GM18526 (cell line): ENCODE data around the gene TMEM209.

Experiments
- POLR2A ChIP-seq: IDR thresholded peaks from 3 replicates; pipeline ENCODE4 v1.6.1; 2011; ENCODE audit not compliant: insufficient read length; ENCODE audit errors: extremely low read depth

TMEM209 gene

DNA sequence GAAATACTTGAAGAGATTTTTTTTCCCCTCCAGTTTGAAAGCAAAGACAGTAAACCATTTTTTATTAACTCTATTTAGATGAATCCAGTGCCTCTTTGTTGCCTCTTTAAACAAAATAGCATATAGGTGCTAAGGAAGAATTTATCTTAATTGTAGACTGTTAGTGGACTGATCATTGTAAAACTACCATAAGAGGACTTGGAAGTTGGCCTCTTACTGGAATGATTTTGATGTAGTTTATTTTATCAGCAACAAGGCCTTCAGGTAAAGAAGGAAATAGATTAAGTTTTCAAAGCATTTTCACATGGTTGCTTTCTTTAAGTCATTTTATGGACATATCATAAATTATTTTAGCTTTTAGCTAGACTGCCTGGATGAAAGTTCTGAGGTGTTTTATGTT is 81.7 kb downstream of the TMEM209 start:
- TF ChIP-seq POLR2A, result no peak

DNA sequence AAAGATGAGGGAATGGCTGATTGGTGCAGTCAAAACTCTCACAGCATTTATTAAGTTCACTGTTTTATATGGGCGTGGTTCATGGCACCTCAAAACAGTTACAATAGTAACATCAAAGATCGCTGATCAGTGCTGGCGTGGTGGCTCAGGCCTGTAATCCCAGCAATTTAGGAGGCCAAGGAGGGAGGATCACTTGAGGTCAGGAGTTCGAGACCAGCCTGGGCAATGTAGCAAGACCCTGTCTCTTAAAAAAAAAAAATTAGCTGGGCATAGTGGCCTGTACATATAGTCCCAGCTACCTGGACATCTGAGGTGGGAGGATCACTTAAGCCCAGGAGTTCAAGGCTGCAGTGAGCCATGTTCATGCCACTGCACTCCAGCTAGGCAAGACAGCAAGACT is 86.4 kb downstream of the TMEM209 start:
- no peak for TF ChIP-seq POLR2A

DNA sequence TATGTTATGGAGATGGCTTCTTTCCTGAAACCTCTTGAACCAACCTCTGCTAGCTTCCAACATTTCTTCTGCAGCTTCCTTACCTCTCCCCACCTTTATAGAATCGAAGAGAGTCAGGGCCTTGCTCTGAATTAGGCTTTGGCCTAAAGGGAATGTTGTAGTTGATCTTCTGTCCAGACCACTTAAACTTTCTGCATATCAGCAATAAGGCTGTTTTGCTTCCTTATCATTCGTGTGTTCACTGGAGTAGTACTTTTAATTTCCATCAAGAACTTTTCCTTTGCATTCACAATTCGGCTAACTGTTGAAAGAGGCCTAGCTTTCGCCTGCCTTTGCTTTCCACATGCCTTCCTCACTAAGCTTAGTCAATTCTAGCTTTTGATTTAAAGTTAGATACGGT is 86.9 kb downstream of the TMEM209 start:
- no peak for TF ChIP-seq POLR2A

DNA sequence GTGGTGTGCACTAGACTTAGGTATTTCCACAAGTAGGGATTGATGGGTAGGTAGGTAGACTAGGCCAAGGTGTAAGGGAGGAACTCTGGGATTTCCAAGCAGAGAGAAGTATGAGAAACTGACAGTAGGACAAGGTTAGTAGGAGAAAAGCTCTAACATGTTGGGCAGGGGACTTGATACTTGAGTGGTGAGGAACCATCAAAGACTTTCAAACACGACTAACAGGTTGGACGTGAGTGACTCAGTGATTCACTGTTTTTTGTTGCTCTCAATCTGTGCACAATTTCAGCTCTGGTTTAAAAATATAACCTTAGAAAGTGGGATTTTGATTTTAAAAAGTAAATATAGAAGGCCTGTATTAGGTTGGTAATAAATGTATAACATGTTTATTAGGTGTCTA is 90.4 kb downstream of the TMEM209 start:
- no peak for TF ChIP-seq POLR2A
